CD4-positive, alpha-beta T cell treated with Interleukin-21 for 1 hour (primary cell): ENCODE measurements around the gene SPRING1.
A peak's percentile ranks its signal among the peaks of the same experiment; 100 is the strongest.
"Not testable (repeated sequence)": the region's sequence is repeated elsewhere in the genome, so short reads cannot be mapped to it uniquely, and the experiment has no call there.

Source experiments
- DNase-seq: peaks from one replicate; pipeline ENCODE4 v3.0.0-alpha.2; 2020

SPRING1 gene, protein sequence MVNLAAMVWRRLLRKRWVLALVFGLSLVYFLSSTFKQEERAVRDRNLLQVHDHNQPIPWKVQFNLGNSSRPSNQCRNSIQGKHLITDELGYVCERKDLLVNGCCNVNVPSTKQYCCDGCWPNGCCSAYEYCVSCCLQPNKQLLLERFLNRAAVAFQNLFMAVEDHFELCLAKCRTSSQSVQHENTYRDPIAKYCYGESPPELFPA

DNA sequence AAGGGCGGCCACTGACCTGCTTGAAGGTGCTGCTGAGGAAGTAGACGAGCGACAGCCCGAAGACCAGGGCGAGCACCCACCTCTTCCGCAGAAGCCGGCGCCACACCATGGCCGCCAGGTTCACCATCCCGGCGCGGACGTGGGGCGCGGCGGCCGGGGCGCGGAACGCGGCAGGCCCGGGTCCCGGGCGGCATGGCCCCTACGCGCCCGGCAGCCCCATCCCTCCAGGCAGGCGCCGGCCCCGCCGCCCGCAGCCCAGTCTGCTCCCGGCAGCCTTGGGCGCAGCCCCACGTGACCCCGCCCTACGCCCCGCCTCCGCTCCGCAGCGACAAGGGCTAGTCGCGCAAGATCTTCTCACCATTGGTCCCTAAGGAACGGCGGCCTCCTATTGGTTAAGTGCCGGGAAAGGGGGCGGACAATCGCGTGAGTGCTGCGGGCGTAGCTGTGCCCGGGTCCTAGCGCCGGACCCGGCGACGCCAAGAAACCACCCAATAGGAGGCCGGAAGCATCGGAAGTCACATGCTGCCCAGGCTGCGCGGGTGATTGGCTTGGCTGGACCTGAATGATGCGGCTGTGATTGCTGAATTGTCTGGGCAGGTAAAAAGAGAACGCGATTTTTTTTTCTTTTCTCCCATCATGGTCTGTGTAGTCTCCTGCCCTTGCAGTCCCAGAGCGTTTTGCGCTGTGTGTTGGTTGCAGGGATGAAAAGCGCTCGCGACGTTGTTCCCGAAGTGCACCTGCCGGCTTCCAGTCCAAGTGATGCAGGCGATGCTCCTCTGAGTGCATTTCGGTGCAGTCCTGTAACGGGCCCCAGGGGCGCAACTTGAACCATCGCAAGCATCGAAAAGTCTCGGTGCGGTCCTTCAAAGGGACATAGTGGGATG is at the start of gene SPRING1, which contains the start of gene RNFT2:
SPRING1 (minus strand) TSS at position 296 of the 884 bp plus-strand sequence; CDS start at position 127, 169 bp downstream.
RNFT2 (plus strand) TSS at position 542 of the 884 bp plus-strand sequence. CDS start 2,183 bp downstream, outside the sequence.
- DNase-seq: peak; percentile 100

DNA sequence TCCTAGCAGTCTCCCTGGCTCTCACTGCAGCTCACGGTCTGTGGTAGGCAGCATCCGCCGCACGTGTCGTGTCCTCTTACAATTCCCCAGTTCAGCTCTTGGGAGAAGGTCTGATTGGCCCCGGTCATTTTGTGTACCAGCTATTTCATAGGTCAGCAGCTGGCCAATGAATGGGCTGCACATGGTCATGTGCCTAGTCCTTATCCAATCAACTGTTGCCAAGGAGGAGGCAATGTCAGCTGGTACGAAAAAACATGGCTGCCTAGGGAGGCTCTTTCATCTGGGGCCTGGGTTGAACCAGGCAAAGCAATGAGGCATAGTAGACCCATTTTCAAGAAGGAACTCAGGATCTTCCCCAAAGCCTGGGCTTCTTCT is 46.4 kb upstream of the SPRING1 start:
- DNase-seq: no peak

DNA sequence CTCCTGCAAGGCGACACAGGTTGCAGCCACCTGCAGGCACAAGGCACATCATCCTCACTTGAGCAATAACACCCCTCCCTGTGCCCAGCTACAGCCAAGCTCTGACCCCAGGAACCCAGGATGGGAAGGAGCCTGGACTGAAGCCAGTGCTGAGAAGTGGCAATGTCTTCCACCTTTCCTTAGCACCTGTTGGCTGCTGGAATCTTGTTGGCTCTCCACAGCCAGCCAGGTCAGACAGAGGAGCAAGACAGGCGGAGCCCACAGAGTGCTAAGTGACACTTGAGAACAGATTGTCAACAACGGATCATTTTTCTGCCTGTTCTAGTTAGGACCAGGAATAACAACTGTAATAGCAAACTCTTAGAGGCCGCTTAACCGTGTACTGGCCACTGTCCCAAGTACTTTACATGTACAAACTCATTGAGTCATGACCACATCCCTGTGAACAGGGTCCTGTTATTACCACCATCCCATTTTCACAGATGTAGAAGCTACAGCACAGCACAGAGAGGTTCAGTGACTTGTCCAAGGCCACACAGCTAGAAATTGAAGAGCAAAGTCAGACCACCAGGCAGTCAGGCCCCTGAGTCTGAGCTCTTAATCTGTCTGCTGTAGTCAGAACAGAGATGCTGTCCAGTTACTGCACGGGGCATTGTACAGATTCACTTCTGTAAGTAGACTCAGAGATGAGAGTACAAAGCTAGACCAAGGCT is 45.8 kb upstream of the SPRING1 start:
- DNase-seq: no peak

GRCh38 chr12:116780942-116781341 is 43.1 kb upstream of the SPRING1 start:
- no peak for DNase-seq

- no peak for DNase-seq
These were observed 41.7 kb upstream of the SPRING1 start for GRCh38 chr12:116779597-116779996.

GRCh38 chr12:116777245-116777644 is 39.4 kb upstream of the SPRING1 start:
- no peak for DNase-seq

DNA sequence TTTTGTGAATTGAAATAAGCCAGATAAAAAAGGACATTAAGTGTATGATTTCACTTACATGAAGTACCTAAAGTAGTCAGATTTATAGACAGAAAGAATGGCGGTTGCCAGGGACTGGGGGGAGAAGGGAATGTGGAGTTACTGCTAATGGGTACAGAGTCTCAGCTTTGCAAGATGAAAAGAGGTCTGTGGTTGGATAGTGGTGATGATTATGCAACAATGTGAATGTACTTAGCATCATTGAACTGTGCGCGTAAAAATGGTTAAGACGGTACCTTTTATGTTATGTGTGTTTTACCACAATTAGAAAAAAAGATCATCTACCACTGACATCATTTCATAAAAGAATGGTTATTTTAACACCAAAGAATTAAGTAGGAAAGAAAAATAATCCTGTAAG is 36.2 kb upstream of the SPRING1 start:
- no peak for DNase-seq

- DNase-seq: no peak
These were observed 35.4 kb upstream of the SPRING1 start for GRCh38 chr12:116773276-116773731.

- no peak for DNase-seq
These were observed 33.8 kb upstream of the SPRING1 start for GRCh38 chr12:116771651-116772050.

GRCh38 chr12:116766746-116767145 is 28.9 kb upstream of the SPRING1 start:
- DNase-seq: no peak

DNA sequence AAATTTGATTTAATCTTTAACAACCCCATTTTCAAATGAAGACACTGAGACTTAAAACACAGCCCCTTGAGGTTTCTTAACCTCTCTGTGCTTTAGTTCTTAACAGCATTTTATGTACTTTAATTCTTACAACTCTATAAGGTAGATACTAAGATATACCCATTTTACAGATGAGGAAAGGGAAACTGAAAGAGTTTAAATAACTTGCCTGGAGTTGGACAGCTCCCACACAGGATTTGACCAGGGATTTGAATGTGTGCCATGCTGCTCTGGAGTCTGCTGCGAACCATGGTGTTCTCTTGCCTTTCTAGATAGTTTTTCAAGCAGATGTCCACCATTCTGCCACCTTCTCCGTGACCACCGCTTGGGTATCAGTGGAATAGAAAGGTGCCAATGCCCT is 28.4 kb upstream of the SPRING1 start:
- DNase-seq: no peak

GRCh38 chr12:116765271-116765670 is 27.4 kb upstream of the SPRING1 start:
- DNase-seq: no peak

GRCh38 chr12:116761499-116761898 is 23.6 kb upstream of the SPRING1 start:
- DNase-seq: no peak

DNA sequence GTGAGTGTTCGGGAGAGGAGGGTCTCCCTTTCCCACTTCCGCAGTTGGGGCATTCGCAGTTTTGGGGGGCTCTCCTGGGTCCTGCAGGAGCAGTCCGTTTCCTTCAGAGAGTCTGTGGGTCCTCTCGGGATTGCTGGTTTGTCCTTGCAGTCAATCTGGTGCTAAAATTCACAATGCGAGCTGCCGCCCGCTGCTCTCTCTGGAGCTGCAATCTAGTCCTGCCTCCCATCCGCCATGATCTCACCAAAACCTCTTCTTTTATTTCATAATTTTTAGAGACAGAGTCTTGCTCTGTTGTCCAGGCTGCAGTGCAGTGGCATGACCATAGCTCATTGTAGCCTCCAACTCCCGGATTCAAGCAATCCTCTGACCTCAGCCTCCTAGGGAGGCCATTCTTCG is 22.8 kb upstream of the SPRING1 start:
- DNase-seq: no peak

DNA sequence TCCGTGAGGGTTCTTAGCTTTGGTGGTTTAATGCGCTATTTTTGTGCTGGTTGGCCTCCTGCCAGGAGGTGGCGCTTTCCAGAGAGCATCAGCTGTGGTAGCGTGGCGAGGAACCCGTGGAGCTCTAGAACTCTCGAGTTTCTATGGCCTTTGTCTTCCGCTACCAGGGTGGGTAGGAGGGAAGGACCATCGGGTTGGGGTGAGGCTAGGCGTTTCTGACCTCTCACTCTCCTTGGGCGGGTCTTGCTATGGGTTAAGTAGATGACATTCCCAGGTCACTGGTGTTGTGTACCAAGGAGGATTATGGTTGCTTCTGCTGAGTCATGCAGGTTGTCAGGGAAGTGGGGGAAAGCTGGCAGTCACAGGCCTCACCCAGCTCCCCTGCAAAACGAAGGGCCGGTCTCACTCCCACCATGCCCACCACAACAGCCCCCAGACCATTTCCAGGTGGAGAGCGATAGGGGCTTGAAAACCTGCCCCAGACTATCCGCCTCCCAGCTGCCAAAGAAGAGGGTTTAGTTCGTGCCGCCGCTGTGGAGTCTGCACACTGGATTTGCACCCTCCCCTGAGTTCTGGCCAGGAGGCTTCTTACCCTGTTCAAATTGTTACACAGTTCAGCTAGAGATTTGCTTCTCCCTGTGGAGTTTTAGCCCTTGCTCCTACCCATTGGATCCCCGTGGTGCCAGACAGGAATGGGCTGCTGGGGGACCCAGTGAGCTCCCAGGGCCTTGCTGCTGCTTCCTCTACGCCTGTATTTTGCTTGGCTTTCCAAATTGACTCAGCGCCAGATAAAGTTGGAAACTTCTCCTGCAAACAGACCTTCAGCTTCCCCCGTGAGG is 22.1 kb upstream of the SPRING1 start:
- DNase-seq: peak; percentile 26

- DNase-seq: not testable (repeated sequence)
These were observed 16.9 kb upstream of the SPRING1 start for GRCh38 chr12:116754783-116755182.

GRCh38 chr12:116754097-116754496 is 16.2 kb upstream of the SPRING1 start:
- DNase-seq: not testable (repeated sequence)

DNA sequence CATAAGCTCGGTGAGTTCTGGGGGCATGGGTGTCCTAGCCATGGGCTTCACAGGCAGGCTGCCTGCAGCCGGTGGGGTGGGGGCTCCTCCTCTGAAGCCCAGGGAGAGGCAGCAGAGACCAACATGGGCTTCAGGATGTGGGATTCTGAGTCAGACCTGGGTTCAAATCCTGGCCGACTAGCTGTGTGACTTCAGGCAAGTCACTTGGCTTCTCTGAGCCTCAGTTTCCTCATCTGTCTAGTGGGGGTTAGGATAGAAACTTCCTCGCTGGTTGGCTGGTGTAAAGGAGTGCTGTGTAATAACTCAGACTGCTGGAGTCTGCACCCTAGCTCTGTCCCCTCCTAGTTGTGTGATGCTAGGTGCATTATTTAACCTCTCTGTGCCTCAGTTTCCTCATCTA is 12.4 kb upstream of the SPRING1 start:
- no peak for DNase-seq

DNA sequence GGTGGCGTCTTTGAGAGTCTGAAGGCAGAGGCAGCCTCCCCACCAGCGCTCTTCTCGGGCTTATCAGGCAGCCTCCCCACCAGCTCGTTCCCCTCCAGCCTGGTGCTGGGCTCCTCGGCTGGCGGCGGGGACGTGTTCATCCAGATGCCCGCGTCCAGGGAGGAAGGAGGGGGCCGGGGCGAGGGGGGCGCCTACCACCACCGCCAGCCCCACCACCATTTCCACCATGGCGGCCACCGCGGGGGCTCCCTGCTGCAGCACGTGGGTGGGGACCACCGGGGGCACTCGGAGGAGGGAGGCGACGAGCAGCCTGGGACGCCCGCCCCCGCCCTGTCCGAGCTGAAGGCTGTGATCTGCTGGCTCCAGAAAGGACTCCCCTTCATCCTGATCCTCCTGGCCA is 12.0 kb upstream of the SPRING1 start:
- no peak for DNase-seq

DNA sequence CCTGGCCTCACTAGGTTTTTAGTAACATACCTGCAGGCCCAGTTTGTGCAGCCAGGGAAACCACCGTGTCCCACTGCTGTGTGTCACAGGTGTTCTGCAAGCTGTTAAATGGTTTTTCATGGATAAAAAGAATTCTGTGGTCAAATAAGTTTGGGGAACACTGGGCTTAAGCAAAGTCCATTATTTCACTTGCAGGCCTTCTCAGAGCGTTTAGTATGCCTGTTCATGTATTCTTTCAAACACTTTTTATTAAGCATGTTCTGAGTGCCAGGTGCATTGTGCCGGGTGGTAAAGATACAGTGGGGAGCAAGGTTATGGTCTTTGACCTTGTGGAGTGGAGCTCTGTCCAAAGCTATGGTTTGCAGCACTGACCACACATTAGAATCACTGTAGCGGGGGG is 7.7 kb upstream of the SPRING1 start:
- DNase-seq: no peak

GRCh38 chr12:116744766-116745165 is 6.9 kb upstream of the SPRING1 start:
- no peak for DNase-seq

DNA sequence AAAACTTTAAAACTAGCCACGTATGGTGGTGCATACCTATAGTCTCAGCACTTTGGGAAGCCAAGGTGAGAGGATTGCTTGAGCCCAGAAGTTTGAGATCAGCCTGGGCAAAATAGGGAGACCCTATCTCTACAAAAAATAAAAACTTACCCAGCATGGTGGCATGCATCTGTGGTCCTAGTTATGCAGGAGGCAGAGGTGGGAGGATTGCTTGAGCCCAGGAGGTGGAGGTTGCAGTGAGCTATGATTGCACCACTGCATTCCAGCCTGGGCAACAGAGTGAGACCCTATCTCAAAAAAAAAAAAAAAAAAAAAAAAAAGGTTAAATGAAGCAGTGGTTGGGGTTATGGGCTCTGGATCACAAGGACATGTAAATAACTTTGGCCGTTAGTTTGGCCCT is 4.9 kb upstream of the SPRING1 start:
- DNase-seq: not testable (repeated sequence)
